RWPE1 (cell line): ENCODE measurements around the gene CBX2.

Source experiments
- CTCF ChIA-PET: fragments of 350-600 bp; sonication (Branson Sonifier 250); formaldehyde crosslinking; extraction: SDS; loops from one replicate; lab custom pipeline; 2021; lab: Yijun Ruan, JAX
- POLR2A ChIA-PET: fragments of 400-600 bp; formaldehyde crosslinking; extraction: SDS; loops from one replicate; lab custom pipeline; 2020; ENCODE audit warnings: antibody characterized with exemption; ENCODE audit not compliant: low non-redundant PET; lab: Yijun Ruan, JAX
- DNase-seq: peaks from one replicate; pipeline ENCODE4 v3.0.0; 2012; ENCODE audit warnings: low spot score
- H3K27ac ChIP-seq: fragments of 450-650 bp; 2 replicates; pipeline ENCODE4 v1.5.1; 2017
- CTCF ChIP-seq: fragments of 450-650 bp; conservative IDR thresholded peaks from 2 replicates; pipeline ENCODE4 v1.5.1; 2017; ENCODE audit warnings: low read depth, mild to moderate bottlenecking

Gene CBX2

GRCh38 chr17:79757140-79757745, 20.7 kb upstream of the CBX2 start:
- ChIA-PET CTCF (interaction anchor here (0.7 to 1.1 kb wide), 2 partner anchors 11 to 174 kb away, joined by 5 to 8 read pairs; no protein-coding TSS in a partner anchor), POLR2A (no interaction called here)
- no peak for DNase-seq
- no peak overlapping the region for H3K27ac ChIP-seq
- TF ChIP-seq CTCF = no peak

GRCh38 chr17:79758271-79758670, 19.7 kb upstream of the CBX2 start:
- no peak for TF ChIP-seq CTCF
- CTCF ChIA-PET = interaction anchor here (0.6 to 1.1 kb wide), 3 partner anchors 12 to 242 kb away, joined by 3 to 5 read pairs (median 3); no protein-coding TSS in a partner anchor
- POLR2A ChIA-PET = no interaction called here
- no peak overlapping the region for H3K27ac ChIP-seq
- DNase-seq = no peak

GRCh38 chr17:79760197-79760906, 17.6 kb upstream of the CBX2 start:
- H3K27ac ChIP-seq = peak overlapping the region; percentile 19; the same call in 1 of the 2 replicates
- no peak for TF ChIP-seq CTCF
- ChIA-PET CTCF (interaction anchor here (0.6 kb wide), 3 partner anchors 50 to 718 kb away, joined by 3 to 7 read pairs (median 3); no protein-coding TSS in a partner anchor), POLR2A (no interaction called here)
- no peak for DNase-seq

GRCh38 chr17:79761894-79762589, 15.9 kb upstream of the CBX2 start:
- ChIA-PET CTCF (no interaction called here), POLR2A (no interaction called here)
- H3K27ac ChIP-seq = no peak overlapping the region
- TF ChIP-seq CTCF = no peak
- no peak for DNase-seq

- POLR2A ChIA-PET = no interaction called here
- CTCF ChIA-PET = no interaction called here
- no peak for TF ChIP-seq CTCF
- H3K27ac ChIP-seq = no peak overlapping the region
- no peak for DNase-seq
Measured at GRCh38 chr17:79765708-79766107, 12.2 kb upstream of the CBX2 start.
